Measurements from ENCODE around the gene RPL3. TPM values are rescaled to one million over a fixed set of nuclear protein-coding genes. Genes with fewer than 3 reads are reported as not detected.
"Not testable (repeated sequence)": the region's sequence is repeated elsewhere in the genome, so short reads cannot be mapped to it uniquely, and the experiment has no call there.

RPL3 gene
- total and polyA plus RNA-seq, 5 experiments from 2014 or later: 3,621 to 5,383 (median 4,219) TPM

DNA sequence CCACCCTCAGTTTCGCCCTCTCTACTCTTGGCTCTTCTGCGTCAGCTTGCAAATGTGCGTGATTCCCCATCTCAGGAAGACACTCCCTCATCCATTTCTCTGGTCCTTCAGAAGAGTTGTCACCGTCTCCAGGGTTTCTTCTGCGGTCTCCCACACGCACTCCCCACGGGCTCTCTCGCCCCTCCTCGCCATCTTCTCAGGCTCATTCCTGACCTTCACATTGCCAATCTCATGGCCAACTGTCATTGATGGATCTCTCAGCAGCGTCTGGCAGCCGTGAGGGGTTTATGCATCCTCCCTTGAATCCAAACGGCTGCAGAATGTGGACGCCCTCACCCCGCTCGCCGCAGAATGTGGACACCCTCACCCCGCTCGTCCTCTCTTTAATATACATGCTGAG lies 40.8 kb upstream of the RPL3 start:
- Mint-ChIP-seq H3K4me3 (no peak overlapping the region), H3K4me1 (peaks cover 0 to 6% (median 4%) of the 10 kb centered on the region in 4 donors), H3K36me3 (peaks cover 0 to 2% (median 0%) of the 10 kb centered on the region in 3 donors), H3K27ac (peak overlapping the region in 3 of 10 donors; percentile 0 to 60 (median 54)), H3K9me3 (no peaks in the 10 kb centered on the region), H3K27me3 (no peaks in the 10 kb centered on the region)
- DNase-seq (no peak), ATAC-seq (no peak)
- POLR2A ChIA-PET: no interaction called here

DNA sequence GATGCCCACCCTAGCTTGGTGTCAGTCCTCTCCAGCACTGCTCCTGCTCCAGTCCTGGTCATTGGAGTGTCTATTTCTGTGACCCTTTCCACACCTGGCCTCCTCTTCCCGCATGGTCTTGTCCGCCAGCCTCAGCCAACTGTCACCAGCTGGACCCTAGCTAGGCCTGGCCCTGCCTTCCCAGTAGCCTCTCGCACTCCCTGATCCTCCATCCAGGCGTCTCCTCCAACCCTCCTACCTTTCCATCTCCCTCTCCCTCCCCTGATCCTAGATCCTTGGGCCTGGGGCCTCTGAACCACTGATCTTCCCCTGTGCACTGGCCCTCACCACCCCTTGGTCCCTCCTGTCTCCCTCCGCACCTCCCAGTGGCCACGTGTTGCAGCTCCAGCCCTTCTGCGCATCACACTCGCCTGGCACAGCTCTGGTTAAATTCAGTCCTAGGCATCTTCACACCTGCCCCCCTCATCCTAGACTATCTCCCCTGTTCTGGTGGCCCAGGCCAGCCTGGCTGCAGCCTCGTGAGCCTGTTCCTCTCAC lies 40.3 kb upstream of the RPL3 start:
- ATAC-seq (no peak), DNase-seq (peak in 1 of 10 donors; percentile 27)
- Mint-ChIP-seq H3K9me3 (no peaks in the 10 kb centered on the region), H3K27ac (peak overlapping the region in 2 of 10 donors; percentile 60 to 80), H3K4me1 (peaks cover 0 to 6% (median 4%) of the 10 kb centered on the region in 4 donors), H3K27me3 (no peaks in the 10 kb centered on the region), H3K36me3 (peaks cover 0 to 2% (median 0%) of the 10 kb centered on the region in 3 donors), H3K4me3 (no peak overlapping the region)
- POLR2A ChIA-PET: interaction anchor here (0.6 kb wide), 1 partner anchor 10 kb away, joined by 3 read pairs; no protein-coding TSS in a partner anchor

DNA sequence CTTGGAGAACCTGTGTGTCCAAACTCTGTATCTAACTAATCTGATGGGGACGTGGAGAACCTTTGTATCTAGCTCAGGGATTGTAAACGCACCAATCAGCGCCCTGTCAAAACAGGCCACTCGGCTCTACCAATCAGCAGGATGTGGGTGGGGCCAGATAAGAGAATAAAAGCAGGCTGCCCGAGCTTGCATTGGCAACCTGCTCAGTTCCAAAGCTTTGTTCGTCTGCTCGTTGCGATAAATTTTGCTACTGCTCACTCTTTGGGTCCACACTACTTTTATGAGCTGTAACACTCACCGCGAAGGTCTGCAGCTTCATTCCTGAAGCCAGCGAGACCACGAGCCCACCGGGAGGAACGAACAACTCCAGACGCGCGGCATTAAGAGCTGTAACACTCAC lies 38.8 kb upstream of the RPL3 start:
- H3K4me3 Mint-ChIP-seq, H3K9me3 Mint-ChIP-seq, ATAC-seq, H3K27me3 Mint-ChIP-seq, POLR2A ChIA-PET, DNase-seq, H3K4me1 Mint-ChIP-seq, H3K36me3 Mint-ChIP-seq: not testable (repeated sequence)
- H3K27ac Mint-ChIP-seq: peak overlapping the region in 1 of 10 donors; percentile 17

DNA sequence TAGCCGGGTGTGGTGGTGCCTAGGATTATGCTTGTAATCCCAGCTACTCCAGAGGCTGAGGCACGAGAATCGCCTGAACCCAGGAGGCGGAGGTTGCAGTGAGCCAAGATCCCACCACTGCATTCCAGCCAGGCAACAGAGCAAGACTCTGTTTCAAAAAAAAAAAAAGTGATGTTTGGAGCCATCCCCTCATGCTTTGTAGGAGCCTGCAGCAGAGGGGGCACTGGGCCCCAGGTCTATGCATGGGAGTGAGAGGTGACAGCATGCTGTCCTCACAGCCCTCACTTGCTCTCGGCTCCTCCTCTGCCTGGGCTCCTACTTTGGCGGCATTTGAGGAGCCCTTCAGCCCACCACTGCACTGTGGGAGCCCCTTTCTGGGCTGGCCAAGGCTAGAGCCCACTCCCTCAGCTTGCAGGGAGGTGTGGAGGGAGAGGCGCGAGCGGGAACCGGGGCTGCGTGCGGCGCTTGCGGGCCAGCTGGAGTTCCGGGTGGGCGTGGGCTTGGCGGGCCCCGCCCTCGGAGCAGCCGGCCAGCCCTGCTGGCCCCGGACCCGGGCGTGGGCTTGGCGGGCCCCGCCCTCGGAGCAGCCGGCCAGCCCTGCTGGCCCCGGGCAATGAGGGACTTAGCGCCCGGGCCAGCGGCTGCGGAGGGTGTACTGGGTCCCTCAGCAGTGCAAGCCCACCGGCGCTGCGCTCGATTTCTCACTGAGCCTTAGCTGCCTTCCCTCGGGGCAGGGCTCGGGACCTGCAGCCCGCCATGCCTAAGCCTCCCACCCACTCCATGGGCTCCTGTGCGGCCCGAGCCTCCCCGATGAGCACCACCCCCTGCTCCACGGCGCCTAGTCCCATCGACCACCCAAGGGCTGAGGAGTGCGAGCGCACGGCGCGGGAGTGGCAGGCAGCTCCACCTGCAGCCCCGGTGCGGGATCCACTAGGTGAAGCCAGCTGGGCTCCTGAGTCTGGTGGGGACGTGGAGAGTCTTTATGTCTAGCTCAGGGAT lies 38.0 kb upstream of the RPL3 start:
- H3K27ac Mint-ChIP-seq, POLR2A ChIA-PET, DNase-seq, H3K36me3 Mint-ChIP-seq, H3K4me3 Mint-ChIP-seq, H3K4me1 Mint-ChIP-seq, H3K9me3 Mint-ChIP-seq, ATAC-seq, H3K27me3 Mint-ChIP-seq: not testable (repeated sequence)

DNA sequence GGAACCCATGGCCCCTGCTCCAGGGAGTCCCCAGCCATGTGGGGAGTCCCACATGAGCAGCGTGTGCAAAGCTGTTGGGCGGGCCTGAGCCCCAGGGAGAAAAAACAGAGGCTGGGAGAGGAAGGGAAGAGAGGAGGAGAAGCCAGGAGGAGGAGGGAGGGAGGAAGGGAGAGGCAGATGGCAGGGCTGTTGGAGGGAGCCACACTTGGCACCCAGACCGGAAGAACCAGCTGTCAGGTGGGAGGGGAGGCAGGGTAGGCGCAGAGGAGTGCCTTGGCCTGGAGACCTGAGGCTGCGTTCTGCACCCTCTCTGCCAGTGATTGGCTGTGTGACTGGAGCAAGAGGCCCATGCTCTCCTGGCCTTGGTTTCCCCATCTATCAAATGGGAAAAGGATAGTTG lies 37.0 kb upstream of the RPL3 start:
- H3K36me3 Mint-ChIP-seq: peaks cover 0 to 2% (median 0%) of the 10 kb centered on the region in 3 donors
- POLR2A ChIA-PET: interaction anchor here (0.6 kb wide), 1 partner anchor 9 kb away, joined by 3 read pairs; no protein-coding TSS in a partner anchor
- no peak overlapping the region for H3K4me3 Mint-ChIP-seq

DNA sequence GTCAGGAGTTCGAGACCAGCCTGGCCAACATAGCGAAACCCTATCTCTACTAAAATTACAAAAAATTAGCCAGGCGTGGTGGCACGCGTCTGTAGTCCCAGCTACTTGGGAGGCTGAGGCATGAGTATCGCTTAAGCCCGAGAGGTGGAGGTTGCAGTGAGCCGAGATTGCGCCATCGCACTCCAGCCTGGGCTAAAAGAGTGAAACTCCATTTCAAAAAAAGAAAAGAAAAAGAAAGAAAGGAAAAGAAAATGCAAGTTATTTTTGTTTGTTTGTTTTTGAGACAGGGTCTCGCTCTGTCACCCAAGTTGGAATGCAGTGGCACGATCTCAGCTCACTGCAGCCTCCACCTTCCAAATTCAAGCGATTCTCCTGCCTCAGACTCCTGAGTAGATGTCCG lies 36.4 kb upstream of the RPL3 start:
- not testable (repeated sequence) for ATAC-seq, DNase-seq, H3K9me3 Mint-ChIP-seq, H3K36me3 Mint-ChIP-seq, H3K27ac Mint-ChIP-seq, H3K4me3 Mint-ChIP-seq, H3K27me3 Mint-ChIP-seq
- POLR2A ChIA-PET: interaction anchor here (0.6 kb wide), 1 partner anchor 8 kb away, joined by 3 read pairs; no protein-coding TSS in a partner anchor
- H3K4me1 Mint-ChIP-seq: peaks cover 0 to 24% (median 15%) of the 10 kb centered on the region in 4 donors

More for the DNA sequence above, 37.0 kb upstream of the RPL3 start:
- no peaks in the 10 kb centered on the region for H3K27me3 Mint-ChIP-seq
- ATAC-seq (no peak), DNase-seq (no peak)
- peaks cover 0 to 17% (median 10%) of the 10 kb centered on the region in 4 donors for H3K4me1 Mint-ChIP-seq
- no peaks in the 10 kb centered on the region for H3K9me3 Mint-ChIP-seq
- H3K27ac Mint-ChIP-seq: peak overlapping the region in 1 of 10 donors; percentile 53

DNA sequence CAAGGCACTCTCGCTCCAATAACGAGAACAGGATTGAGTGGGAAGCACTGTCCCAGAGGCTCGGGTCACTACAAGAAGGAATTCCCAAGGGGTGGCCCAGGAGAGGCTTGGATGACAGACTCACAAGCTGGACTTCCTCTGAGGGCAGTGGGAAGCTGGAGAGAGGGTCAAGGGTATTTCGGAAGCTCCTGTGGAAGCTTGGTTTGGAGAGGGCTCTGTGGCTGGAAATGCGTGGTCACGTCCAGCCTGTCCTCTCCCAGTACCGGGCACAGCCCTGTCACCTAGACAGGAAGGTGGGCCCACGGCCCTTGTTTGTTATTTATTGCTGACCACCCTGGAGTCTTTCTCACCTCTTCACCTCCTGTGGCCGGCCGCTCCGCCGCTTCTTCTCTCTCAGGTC lies 35.7 kb upstream of the RPL3 start:
- peak overlapping the region in 1 of 10 donors; percentile 9 for H3K27ac Mint-ChIP-seq
- DNase-seq (no peak), ATAC-seq (no peak)

DNA sequence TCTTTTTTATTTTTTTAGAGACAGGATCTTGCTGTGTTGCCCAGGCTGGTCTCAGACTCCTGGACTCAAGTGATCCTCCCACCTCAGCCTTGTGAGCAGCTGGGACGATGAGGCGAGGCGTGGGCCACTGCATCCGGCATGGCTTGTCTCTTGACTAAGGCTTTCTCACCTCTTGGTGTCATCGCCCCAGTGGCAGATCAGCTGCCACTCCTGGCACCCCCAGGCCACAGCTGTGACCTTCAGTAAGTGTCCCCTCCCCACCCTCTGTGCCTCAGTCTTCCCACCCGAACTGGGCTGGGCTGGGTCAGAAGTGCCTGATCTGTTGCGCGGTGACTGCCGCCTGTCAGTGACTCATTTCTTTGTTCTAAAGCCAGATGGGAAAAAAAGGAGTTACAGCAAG lies 33.9 kb upstream of the RPL3 start:
- Mint-ChIP-seq H3K4me1 (peaks cover 7 to 40% (median 27%) of the 10 kb centered on the region in 4 donors), H3K27ac (peak overlapping the region in 3 of 10 donors; percentile 33 to 63 (median 43)), H3K4me3 (peak overlapping the region in 2 of 10 donors; percentile 4 to 11), H3K27me3 (peaks cover 0 to 2% (median 0%) of the 10 kb centered on the region in 5 donors), H3K9me3 (no peaks in the 10 kb centered on the region), H3K36me3 (peaks cover 0 to under 1% (median 0%) of the 10 kb centered on the region in 3 donors)
- POLR2A ChIA-PET: interaction anchor here (0.9 to 5.5 kb wide), 4 partner anchors 14 to 167 kb away, joined by 3 to 70 read pairs (median 10); partner anchors contain the start of genes ATF4 and RPL3
- DNase-seq (no peak), ATAC-seq (no peak)

More for the DNA sequence above, 35.7 kb upstream of the RPL3 start:
- H3K9me3 Mint-ChIP-seq: no peaks in the 10 kb centered on the region
- H3K36me3 Mint-ChIP-seq: peaks cover 0 to 2% (median 0%) of the 10 kb centered on the region in 3 donors
- peaks cover 2 to 30% (median 21%) of the 10 kb centered on the region in 4 donors for H3K4me1 Mint-ChIP-seq
- H3K4me3 Mint-ChIP-seq: no peak overlapping the region
- POLR2A ChIA-PET: no interaction called here
- H3K27me3 Mint-ChIP-seq: no peaks in the 10 kb centered on the region

DNA sequence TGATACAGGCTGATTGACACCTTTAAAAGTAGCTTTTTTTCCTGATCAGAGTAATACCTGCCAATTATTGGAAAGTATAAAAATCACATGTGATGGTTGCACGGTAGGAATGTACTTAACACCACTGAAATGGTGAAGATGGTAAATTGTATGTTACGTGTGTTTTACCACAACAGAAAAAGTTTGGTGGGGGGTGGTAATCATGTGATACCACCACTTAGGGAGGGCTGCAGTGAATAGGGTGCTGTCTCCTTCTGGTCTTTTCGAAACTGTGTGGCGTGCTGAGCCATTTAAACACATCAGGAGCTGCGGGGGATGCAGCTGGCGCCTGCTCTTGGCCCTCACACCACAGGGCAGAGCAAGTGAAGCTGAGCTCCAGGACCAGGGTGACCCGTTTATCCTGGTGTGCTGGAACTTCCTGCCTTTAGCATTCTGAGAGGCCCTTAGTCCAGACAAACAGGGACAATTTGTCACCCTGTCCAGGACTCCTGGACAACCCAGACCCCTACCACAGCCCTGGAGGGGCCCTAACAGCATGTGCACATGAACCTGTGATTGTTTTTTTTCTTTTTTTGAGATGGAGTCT lies 33.0 kb upstream of the RPL3 start:
- peak overlapping the region in 3 of 10 donors; percentile 78 to 79 (median 79) for H3K27ac Mint-ChIP-seq
- H3K27me3 Mint-ChIP-seq: peaks cover 0 to 2% (median 0%) of the 10 kb centered on the region in 5 donors
- H3K9me3 Mint-ChIP-seq: no peaks in the 10 kb centered on the region
- no peaks in the 10 kb centered on the region for H3K36me3 Mint-ChIP-seq
- ATAC-seq (no peak), DNase-seq (peak in 1 of 10 donors; percentile 10)
- H3K4me1 Mint-ChIP-seq: peaks cover 7 to 40% (median 27%) of the 10 kb centered on the region in 4 donors
- H3K4me3 Mint-ChIP-seq: peak overlapping the region in 4 of 10 donors; percentile 36 to 90 (median 68)
- POLR2A ChIA-PET: interaction anchor here (0.9 to 5.5 kb wide), 9 partner anchors 13 to 177 kb away, joined by 3 to 70 read pairs (median 3); partner anchors contain the start of genes ATF4, RPL3 and TAB1

DNA sequence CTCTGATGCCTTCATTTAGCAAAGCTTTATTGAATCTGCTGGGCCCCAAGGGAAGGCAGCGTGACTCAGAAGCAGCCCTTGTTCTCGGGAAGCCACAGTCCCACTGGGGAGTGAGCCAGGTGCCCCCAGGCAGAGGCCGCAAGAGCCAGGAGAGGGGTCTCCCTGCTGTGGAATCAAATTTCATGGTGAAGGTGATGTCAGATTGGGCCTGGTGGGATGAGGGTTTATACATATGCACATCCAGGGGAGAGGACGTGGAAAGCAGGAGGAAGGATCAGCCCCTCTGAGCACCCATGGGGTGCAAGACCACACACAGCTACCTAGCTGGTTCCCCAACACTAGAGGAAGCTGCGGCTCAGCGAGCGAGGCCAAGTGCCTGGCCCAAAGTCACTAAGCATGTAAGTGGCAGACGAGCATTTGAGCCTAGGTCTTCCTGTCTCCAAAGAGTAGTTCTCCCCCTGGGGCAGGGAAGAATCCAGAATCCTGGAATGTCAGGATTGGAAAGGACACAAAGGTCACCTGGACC lies 32.3 kb upstream of the RPL3 start:
- Mint-ChIP-seq H3K4me3 (peak overlapping the region in 9 of 10 donors; percentile 61 to 90 (median 77)), H3K27ac (peak overlapping the region in 7 of 10 donors; percentile 26 to 89 (median 78)), H3K36me3 (no peaks in the 10 kb centered on the region), H3K27me3 (peaks cover 0 to 2% (median 0%) of the 10 kb centered on the region in 5 donors), H3K9me3 (no peaks in the 10 kb centered on the region), H3K4me1 (peaks cover 7 to 40% (median 27%) of the 10 kb centered on the region in 4 donors)
- ATAC-seq (peak in 1 of 2 donors; percentile 65), DNase-seq (peak in 6 of 10 donors; percentile 9 to 77 (median 24))
- POLR2A ChIA-PET: interaction anchor here (0.9 to 5.5 kb wide), 10 partner anchors 21 to 177 kb away, joined by 3 to 70 read pairs (median 3); partner anchors contain the start of genes ATF4, MIEF1, RPL3 and TAB1

DNA sequence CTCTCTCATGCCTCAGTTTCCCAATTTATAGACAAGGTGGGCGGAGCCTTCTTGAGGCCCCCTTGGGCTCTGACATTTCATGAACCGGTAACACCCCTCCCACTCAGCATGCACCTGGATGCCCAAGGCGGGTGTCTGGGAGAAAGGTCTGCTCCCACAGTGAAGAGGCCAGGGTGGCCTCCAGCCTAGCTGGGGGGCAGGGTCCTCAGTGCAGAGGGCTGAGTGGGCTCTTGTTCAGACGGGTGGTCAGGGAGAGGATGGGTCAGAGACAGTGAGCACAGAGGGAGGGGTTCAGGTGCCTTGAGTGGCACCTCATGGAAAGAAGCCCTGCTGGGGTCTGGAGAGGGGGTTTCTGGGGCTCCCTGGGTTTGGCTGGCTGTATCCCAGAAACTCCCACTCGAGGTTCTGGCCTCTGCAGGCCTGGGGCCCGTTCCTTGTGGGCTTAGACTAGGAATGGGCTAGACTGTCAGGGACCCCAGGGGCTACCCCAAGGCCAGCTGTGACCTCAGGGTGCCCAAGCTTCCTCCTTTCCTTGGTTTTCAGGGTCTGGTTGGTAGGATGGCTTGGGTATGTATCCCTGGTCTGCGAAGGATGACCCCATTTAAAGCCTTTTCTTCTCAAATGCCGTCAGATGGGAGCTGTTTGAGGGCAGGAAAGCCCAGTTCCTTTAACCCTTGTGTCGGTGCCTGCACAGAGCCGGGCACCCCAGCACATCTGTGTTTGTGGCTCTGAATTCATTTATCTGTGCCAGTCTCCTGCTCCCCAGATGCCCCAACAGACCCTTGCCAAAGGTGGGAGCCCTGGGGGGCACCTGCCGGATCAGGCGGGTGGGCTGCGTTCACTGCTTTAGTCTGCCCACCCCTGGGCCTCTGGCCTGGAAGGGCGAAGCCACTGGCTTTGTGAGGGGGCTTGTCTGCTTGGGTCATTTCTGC lies 31.6 kb upstream of the RPL3 start:
- peak in 1 of 2 donors; percentile 6 for ATAC-seq
- Mint-ChIP-seq H3K9me3 (no peaks in the 10 kb centered on the region), H3K4me1 (peaks cover 7 to 40% (median 26%) of the 10 kb centered on the region in 4 donors), H3K27ac (peak overlapping the region in 8 of 10 donors; percentile 20 to 89 (median 76)), H3K36me3 (no peaks in the 10 kb centered on the region), H3K4me3 (peak overlapping the region; percentile 61 to 90 (median 80)), H3K27me3 (peaks cover 0 to 3% (median 2%) of the 10 kb centered on the region in 5 donors)
- POLR2A ChIA-PET: interaction anchor here (0.9 to 5.5 kb wide), 10 partner anchors 22 to 178 kb away, joined by 3 to 70 read pairs (median 3); partner anchors contain the start of genes ATF4, MIEF1, RPL3 and TAB1
- peak in 1 of 10 donors; percentile 10 for DNase-seq

All from naive thymus-derived CD8-positive, alpha-beta T cell (primary cell).